Measurements from ENCODE around the gene NDUFA11. TPM values are rescaled to one million over a fixed set of nuclear protein-coding genes. Genes with fewer than 3 reads are reported as not detected.

Gene NDUFA11
- total and polyA plus RNA-seq, 9 of the 15 experiments (the other 6 are each of a cell fraction or from before 2014, with no cell fraction given) = 63.3 to 486 (median 274) TPM

DNA sequence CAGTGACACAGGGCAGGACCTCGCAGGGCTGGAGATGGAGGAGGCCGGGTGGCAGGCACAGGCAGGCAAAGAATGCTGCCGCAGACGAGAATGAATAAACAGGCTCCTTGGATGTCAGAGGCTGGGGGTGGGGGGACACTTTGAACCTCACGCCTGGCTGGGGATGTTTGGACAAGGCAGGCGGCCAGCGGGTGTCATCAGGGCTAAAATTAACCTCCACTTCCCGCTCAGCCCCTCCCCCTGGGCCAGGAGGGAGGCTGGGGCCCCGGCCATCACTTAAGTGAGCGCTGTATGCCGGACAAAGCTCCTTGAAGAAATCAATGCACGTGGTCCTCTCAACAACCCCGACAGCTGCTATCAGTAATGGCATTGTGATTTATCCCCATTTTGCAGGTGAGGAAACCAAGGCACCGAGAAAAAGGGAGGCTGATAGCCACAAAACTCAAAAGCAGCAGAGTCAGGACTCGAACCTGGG, 22.9 kb downstream of the NDUFA11 start (continued):
- TF ChIP-seq, protein P1, sequence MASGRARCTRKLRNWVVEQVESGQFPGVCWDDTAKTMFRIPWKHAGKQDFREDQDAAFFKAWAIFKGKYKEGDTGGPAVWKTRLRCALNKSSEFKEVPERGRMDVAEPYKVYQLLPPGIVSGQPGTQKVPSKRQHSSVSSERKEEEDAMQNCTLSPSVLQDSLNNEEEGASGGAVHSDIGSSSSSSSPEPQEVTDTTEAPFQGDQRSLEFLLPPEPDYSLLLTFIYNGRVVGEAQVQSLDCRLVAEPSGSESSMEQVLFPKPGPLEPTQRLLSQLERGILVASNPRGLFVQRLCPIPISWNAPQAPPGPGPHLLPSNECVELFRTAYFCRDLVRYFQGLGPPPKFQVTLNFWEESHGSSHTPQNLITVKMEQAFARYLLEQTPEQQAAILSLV (tag; IDR thresholded peaks at IDR 0.05) = no peak
- no peak for TF ChIP-seq NEUROD1 (IDR thresholded peaks at IDR 0.05; ENCODE audit: borderline replicate concordance, low read depth, low read length, partially characterized antibody)
- no peak for TF ChIP-seq PML (IDR thresholded peaks at IDR 0.05; ENCODE audit: low read length)
- no peak for TF ChIP-seq ZNF76 (CRISPR knock-in tag; IDR thresholded peaks at IDR 0.05; ENCODE audit: borderline replicate concordance)
- TF ChIP-seq, protein P2, sequence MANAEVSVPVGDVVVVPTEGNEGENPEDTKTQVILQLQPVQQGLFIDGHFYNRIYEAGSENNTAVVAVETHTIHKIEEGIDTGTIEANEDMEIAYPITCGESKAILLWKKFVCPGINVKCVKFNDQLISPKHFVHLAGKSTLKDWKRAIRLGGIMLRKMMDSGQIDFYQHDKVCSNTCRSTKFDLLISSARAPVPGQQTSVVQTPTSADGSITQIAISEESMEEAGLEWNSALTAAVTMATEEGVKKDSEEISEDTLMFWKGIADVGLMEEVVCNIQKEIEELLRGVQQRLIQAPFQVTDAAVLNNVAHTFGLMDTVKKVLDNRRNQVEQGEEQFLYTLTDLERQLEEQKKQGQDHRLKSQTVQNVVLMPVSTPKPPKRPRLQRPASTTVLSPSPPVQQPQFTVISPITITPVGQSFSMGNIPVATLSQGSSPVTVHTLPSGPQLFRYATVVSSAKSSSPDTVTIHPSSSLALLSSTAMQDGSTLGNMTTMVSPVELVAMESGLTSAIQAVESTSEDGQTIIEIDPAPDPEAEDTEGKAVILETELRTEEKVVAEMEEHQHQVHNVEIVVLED (CRISPR knock-in tag; IDR thresholded peaks at IDR 0.05) = no peak
- TF ChIP-seq, protein P3, sequence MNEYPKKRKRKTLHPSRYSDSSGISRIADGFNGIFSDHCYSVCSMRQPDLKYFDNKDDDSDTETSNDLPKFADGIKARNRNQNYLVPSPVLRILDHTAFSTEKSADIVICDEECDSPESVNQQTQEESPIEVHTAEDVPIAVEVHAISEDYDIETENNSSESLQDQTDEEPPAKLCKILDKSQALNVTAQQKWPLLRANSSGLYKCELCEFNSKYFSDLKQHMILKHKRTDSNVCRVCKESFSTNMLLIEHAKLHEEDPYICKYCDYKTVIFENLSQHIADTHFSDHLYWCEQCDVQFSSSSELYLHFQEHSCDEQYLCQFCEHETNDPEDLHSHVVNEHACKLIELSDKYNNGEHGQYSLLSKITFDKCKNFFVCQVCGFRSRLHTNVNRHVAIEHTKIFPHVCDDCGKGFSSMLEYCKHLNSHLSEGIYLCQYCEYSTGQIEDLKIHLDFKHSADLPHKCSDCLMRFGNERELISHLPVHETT (CRISPR knock-in tag; conservative IDR thresholded peaks at IDR 0.05 in 1 of 2, IDR thresholded peaks at IDR 0.05 in 1 of 2) = no peak
- TF ChIP-seq, protein P4, sequence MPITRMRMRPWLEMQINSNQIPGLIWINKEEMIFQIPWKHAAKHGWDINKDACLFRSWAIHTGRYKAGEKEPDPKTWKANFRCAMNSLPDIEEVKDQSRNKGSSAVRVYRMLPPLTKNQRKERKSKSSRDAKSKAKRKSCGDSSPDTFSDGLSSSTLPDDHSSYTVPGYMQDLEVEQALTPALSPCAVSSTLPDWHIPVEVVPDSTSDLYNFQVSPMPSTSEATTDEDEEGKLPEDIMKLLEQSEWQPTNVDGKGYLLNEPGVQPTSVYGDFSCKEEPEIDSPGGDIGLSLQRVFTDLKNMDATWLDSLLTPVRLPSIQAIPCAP (CRISPR knock-in tag; IDR thresholded peaks at IDR 0.05; ENCODE audit: borderline replicate concordance) = no peak
- TF ChIP-seq, protein P5, sequence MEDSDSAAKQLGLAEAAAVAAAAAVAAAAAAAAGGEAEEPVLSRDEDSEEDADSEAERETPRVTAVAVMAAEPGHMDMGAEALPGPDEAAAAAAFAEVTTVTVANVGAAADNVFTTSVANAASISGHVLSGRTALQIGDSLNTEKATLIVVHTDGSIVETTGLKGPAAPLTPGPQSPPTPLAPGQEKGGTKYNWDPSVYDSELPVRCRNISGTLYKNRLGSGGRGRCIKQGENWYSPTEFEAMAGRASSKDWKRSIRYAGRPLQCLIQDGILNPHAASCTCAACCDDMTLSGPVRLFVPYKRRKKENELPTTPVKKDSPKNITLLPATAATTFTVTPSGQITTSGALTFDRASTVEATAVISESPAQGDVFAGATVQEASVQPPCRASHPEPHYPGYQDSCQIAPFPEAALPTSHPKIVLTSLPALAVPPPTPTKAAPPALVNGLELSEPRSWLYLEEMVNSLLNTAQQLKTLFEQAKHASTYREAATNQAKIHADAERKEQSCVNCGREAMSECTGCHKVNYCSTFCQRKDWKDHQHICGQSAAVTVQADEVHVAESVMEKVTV (CRISPR knock-in tag; IDR thresholded peaks at IDR 0.05) = no peak
- TF ChIP-seq FIP1L1 (IDR thresholded peaks at IDR 0.05; ENCODE audit: low read depth, low read length, poor library complexity, severe bottlenecking) = no peak
- TF ChIP-seq HDAC6 (IDR thresholded peaks at IDR 0.05; ENCODE audit: low read depth, low read length) = no peak
- no peak for TF ChIP-seq STAT5A (IDR thresholded peaks at IDR 0.05; ENCODE audit: borderline replicate concordance, low read length)
- no peak for TF ChIP-seq ZNF785 (CRISPR knock-in tag; IDR thresholded peaks at IDR 0.05)
- TF ChIP-seq GABPB1 (CRISPR knock-in tag; IDR thresholded peaks at IDR 0.05) = no peak
- no peak for TF ChIP-seq TCFL5 (CRISPR knock-in tag; conservative IDR thresholded peaks at IDR 0.05)
- TF ChIP-seq, protein P6, sequence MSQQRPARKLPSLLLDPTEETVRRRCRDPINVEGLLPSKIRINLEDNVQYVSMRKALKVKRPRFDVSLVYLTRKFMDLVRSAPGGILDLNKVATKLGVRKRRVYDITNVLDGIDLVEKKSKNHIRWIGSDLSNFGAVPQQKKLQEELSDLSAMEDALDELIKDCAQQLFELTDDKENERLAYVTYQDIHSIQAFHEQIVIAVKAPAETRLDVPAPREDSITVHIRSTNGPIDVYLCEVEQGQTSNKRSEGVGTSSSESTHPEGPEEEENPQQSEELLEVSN (IDR thresholded peaks at IDR 0.05; ENCODE audit: borderline replicate concordance in 1 of 2, extremely low read depth in 1 of 2, insufficient read depth in 1 of 2, insufficient read length in 1 of 2, low read depth in 1 of 2, low read length in 1 of 2, poor library complexity in 1 of 2, severe bottlenecking in 1 of 2) = peak in 1 of 2 experiments; percentile 32
- no peak for TF ChIP-seq STAT5B (CRISPR knock-in tag; IDR thresholded peaks at IDR 0.05)
- TF ChIP-seq NFXL1 (CRISPR knock-in tag; IDR thresholded peaks at IDR 0.05) = no peak
- TF ChIP-seq RBM25 (IDR thresholded peaks at IDR 0.05; ENCODE audit: low read depth, low read length, severe bottlenecking) = peak; percentile 32

Measured in K562 (cell line).